ENCODE data around the gene STT3B. TPM values are rescaled to one million over a fixed set of nuclear protein-coding genes. Genes with fewer than 3 reads are reported as not detected.

The STT3B gene
- total and polyA plus RNA-seq, 2 donors (not counting 1 experiment from before 2014, with no cell fraction given), result 145 to 259 TPM

DNA sequence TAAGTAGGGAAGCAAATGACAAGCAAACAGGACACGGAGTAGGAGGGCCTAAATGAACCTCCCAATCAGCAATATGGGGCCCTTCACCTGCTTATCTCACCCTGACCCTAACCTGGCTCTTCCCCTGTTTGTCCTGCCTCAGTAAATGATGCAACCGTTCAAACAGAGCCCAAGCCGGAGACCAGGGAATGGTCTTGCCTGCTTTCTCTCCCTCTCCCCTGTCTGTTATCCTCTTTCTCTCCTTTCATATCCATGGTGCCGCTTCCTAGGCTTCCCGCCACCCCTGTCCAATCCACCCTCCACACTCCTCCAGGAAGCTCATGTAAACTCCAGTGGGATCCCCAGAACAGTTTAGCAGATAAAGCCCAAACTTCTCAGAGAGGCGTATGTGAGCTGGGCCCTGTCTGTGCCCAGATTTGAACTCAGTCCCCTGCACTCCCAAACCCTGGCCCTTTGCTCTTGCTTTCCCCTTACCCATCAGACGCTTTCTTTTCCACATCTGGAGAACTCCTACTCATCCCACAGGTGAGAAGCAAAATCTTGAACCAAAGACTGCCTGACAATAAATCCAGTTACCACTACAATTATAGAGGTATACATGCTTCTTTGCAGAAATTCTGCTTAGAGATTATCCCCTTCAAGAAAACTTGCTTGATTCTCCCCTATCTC is 45.7 kb upstream of the STT3B start:
- no peak for DNase-seq (ENCODE audit: low read depth in 2 of 2)
- Histone ChIP-seq H2AFZ (ENCODE audit: low read length) (no peak overlapping the region), H3K27ac (ENCODE audit: insufficient read depth, low read length) (no peak overlapping the region), H3K4me2 (ENCODE audit: extremely low read depth, insufficient read depth, low read length) (no peak overlapping the region), H3K79me2 (ENCODE audit: control insufficient read depth, insufficient read depth, low read length) (no peaks in the 10 kb centered on the region), H3K27me3 (ENCODE audit: control insufficient read depth, insufficient read depth, low read length) (no peaks in the 10 kb centered on the region), H3K4me1 (ENCODE audit: control insufficient read depth, extremely low read depth, insufficient read depth, low read length) (no peaks in the 10 kb centered on the region), H4K20me1 (ENCODE audit: control insufficient read depth, extremely low read depth, insufficient read depth, low read length) (no peaks in the 10 kb centered on the region), H3K36me3 (ENCODE audit: control insufficient read depth, insufficient read depth, low read length) (no peaks in the 10 kb centered on the region), H3K9me3 (ENCODE audit: control insufficient read depth, insufficient read depth, low read depth, low read length) (no peaks in the 10 kb centered on the region), H3K9ac (ENCODE audit: insufficient read depth, low read length) (no peak overlapping the region), H3K4me3 (replicated peaks in 1 of 4; ENCODE audit: control extremely low read depth in 1 of 4, insufficient read depth in 1 of 4, low read depth in 3 of 4, low read length in 4 of 4) (no peak overlapping the region)
- TF ChIP-seq, protein P1, sequence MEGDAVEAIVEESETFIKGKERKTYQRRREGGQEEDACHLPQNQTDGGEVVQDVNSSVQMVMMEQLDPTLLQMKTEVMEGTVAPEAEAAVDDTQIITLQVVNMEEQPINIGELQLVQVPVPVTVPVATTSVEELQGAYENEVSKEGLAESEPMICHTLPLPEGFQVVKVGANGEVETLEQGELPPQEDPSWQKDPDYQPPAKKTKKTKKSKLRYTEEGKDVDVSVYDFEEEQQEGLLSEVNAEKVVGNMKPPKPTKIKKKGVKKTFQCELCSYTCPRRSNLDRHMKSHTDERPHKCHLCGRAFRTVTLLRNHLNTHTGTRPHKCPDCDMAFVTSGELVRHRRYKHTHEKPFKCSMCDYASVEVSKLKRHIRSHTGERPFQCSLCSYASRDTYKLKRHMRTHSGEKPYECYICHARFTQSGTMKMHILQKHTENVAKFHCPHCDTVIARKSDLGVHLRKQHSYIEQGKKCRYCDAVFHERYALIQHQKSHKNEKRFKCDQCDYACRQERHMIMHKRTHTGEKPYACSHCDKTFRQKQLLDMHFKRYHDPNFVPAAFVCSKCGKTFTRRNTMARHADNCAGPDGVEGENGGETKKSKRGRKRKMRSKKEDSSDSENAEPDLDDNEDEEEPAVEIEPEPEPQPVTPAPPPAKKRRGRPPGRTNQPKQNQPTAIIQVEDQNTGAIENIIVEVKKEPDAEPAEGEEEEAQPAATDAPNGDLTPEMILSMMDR (conservative IDR thresholded peaks at IDR 0.05 in 1 of 2, IDR thresholded peaks at IDR 0.05 in 1 of 2; ENCODE audit: low read depth in 1 of 2, low read length in 2 of 2), result no peak
- no peak for TF ChIP-seq EZH2 (IDR thresholded peaks at IDR 0.05; ENCODE audit: low read length, missing control alignments)

- H4K20me1 ChIP-seq (ENCODE audit: control insufficient read depth, extremely low read depth, insufficient read depth, low read length), result no peaks in the 10 kb centered on the region
- no peak overlapping the region for H2AFZ ChIP-seq (ENCODE audit: low read length)
- no peak overlapping the region for H3K9ac ChIP-seq (ENCODE audit: insufficient read depth, low read length)
- TF ChIP-seq EZH2 (IDR thresholded peaks at IDR 0.05; ENCODE audit: low read length, missing control alignments), result no peak
- TF ChIP-seq, protein P1 (conservative IDR thresholded peaks at IDR 0.05 in 1 of 2, IDR thresholded peaks at IDR 0.05 in 1 of 2; ENCODE audit: low read depth in 1 of 2, low read length in 2 of 2), result no peak
- H3K4me1 ChIP-seq (ENCODE audit: control insufficient read depth, extremely low read depth, insufficient read depth, low read length), result no peaks in the 10 kb centered on the region
- H3K9me3 ChIP-seq (ENCODE audit: control insufficient read depth, insufficient read depth, low read depth, low read length), result no peaks in the 10 kb centered on the region
- no peak overlapping the region for H3K27ac ChIP-seq (ENCODE audit: insufficient read depth, low read length)
- no peak for DNase-seq (ENCODE audit: low read depth in 2 of 2)
- no peaks in the 10 kb centered on the region for H3K27me3 ChIP-seq (ENCODE audit: control insufficient read depth, insufficient read depth, low read length)
- no peak overlapping the region for H3K4me2 ChIP-seq (ENCODE audit: extremely low read depth, insufficient read depth, low read length)
- no peak overlapping the region for H3K4me3 ChIP-seq (replicated peaks in 1 of 4; ENCODE audit: control extremely low read depth in 1 of 4, insufficient read depth in 1 of 4, low read depth in 3 of 4, low read length in 4 of 4)
- no peaks in the 10 kb centered on the region for H3K36me3 ChIP-seq (ENCODE audit: control insufficient read depth, insufficient read depth, low read length)
- H3K79me2 ChIP-seq (ENCODE audit: control insufficient read depth, insufficient read depth, low read length), result no peaks in the 10 kb centered on the region
Observed at GRCh38 chr3:31488475-31489017, 44.2 kb upstream of the STT3B start.

- Histone ChIP-seq H3K4me2 (ENCODE audit: extremely low read depth, insufficient read depth, low read length) (no peak overlapping the region), H3K36me3 (ENCODE audit: control insufficient read depth, insufficient read depth, low read length) (no peaks in the 10 kb centered on the region), H3K79me2 (ENCODE audit: control insufficient read depth, insufficient read depth, low read length) (no peaks in the 10 kb centered on the region), H2AFZ (ENCODE audit: low read length) (no peak overlapping the region), H3K9me3 (ENCODE audit: control insufficient read depth, insufficient read depth, low read depth, low read length) (no peaks in the 10 kb centered on the region), H3K27me3 (ENCODE audit: control insufficient read depth, insufficient read depth, low read length) (no peaks in the 10 kb centered on the region), H3K4me3 (replicated peaks in 1 of 4; ENCODE audit: control extremely low read depth in 1 of 4, insufficient read depth in 1 of 4, low read depth in 3 of 4, low read length in 4 of 4) (no peak overlapping the region), H3K9ac (ENCODE audit: insufficient read depth, low read length) (no peak overlapping the region), H3K4me1 (ENCODE audit: control insufficient read depth, extremely low read depth, insufficient read depth, low read length) (no peaks in the 10 kb centered on the region), H4K20me1 (ENCODE audit: control insufficient read depth, extremely low read depth, insufficient read depth, low read length) (no peaks in the 10 kb centered on the region), H3K27ac (ENCODE audit: insufficient read depth, low read length) (no peak overlapping the region)
- no peak for DNase-seq (ENCODE audit: low read depth in 2 of 2)
- TF ChIP-seq, protein P1 (conservative IDR thresholded peaks at IDR 0.05 in 1 of 2, IDR thresholded peaks at IDR 0.05 in 1 of 2; ENCODE audit: low read depth in 1 of 2, low read length in 2 of 2), result no peak
- no peak for TF ChIP-seq EZH2 (IDR thresholded peaks at IDR 0.05; ENCODE audit: low read length, missing control alignments)
Observed at GRCh38 chr3:31490502-31490901, 42.2 kb upstream of the STT3B start.
